ENCODE measurements around the gene SSMEM1.
"Not testable (repeated sequence)": the region's sequence is repeated elsewhere in the genome, so short reads cannot be mapped to it uniquely, and the experiment has no call there.

The SSMEM1 gene

DNA sequence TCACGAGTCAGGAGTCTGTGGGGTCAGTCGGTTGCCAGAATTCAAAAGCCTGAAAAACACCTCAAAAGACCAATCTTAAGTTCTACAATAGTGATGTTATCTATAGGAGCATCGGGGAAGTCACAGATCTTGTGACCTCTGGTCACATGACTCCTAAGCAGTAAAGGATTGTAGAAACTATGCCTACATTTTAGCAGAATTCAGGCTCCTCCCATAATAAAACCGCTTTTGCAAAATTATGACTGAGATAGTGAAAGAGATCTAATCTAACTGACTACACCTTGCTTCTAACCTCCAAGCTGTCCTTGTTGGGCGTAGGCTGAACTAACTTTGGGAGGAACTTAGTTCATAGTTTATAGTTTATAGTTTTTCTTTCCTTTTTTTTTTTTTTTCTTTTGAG, 16.6 kb downstream of the SSMEM1 start:
- H3K4me1 Mint-ChIP-seq (ENCODE audit: low read depth) = no peaks in the 10 kb centered on the region
- H3K9me3 Mint-ChIP-seq = no peaks in the 10 kb centered on the region
- H3K27me3 Mint-ChIP-seq = no peaks in the 10 kb centered on the region
- no peak for DNase-seq
- no peaks in the 10 kb centered on the region for H3K36me3 Mint-ChIP-seq (ENCODE audit: low read depth)
- no peak overlapping the region for H3K4me3 Mint-ChIP-seq
- H3K27ac Mint-ChIP-seq = no peak overlapping the region

DNA sequence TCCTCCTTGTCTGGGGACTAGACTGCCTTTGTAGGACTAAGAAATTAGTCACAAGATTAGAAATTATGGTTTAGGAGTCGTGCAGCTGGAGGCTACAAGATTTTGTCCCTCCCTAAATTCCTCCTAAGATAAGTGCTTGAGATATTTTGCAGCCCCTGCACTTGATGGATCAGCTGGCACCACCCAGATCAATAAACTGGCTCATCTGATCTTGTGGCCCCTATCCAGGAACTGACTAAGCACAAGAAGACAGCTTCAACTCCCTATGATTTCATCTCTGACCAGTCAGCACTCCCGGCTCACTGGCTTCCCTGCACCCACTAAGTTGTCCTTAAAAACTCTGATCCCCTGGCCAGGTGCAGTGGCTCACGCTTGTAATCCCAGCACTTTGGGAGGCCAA, 17.3 kb downstream of the SSMEM1 start:
- not testable (repeated sequence) for H3K4me1 Mint-ChIP-seq (ENCODE audit: low read depth); H3K4me3 Mint-ChIP-seq; DNase-seq

DNA sequence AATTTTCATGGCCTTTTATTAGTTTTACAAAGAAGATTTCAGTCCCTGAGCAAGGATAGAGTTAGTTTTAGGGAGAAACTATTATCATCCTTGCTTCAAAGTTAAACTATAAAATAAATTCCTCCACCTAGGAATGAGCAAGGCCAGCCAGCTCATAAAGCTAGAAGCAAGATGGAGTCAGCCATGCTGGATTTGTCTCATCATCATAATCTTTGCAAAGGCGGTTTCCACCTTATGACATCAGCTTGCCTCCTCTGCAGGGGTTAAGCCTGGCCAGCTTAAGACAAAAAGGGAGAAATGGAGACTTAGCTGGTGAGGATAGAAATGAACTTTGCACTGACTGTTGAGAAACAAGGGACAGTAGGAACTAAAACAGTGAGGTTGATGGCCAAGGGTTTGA, 18.7 kb downstream of the SSMEM1 start:
- no peak overlapping the region for H3K4me3 Mint-ChIP-seq
- DNase-seq = no peak
- H3K4me1 Mint-ChIP-seq (ENCODE audit: low read depth) = no peaks in the 10 kb centered on the region
- no peaks in the 10 kb centered on the region for H3K36me3 Mint-ChIP-seq (ENCODE audit: low read depth)
- no peaks in the 10 kb centered on the region for H3K27me3 Mint-ChIP-seq
- no peaks in the 10 kb centered on the region for H3K9me3 Mint-ChIP-seq
- H3K27ac Mint-ChIP-seq = no peak overlapping the region

More for the DNA sequence above, 17.3 kb downstream of the SSMEM1 start:
- not testable (repeated sequence) for H3K9me3 Mint-ChIP-seq; H3K36me3 Mint-ChIP-seq (ENCODE audit: low read depth); H3K27ac Mint-ChIP-seq; H3K27me3 Mint-ChIP-seq

DNA sequence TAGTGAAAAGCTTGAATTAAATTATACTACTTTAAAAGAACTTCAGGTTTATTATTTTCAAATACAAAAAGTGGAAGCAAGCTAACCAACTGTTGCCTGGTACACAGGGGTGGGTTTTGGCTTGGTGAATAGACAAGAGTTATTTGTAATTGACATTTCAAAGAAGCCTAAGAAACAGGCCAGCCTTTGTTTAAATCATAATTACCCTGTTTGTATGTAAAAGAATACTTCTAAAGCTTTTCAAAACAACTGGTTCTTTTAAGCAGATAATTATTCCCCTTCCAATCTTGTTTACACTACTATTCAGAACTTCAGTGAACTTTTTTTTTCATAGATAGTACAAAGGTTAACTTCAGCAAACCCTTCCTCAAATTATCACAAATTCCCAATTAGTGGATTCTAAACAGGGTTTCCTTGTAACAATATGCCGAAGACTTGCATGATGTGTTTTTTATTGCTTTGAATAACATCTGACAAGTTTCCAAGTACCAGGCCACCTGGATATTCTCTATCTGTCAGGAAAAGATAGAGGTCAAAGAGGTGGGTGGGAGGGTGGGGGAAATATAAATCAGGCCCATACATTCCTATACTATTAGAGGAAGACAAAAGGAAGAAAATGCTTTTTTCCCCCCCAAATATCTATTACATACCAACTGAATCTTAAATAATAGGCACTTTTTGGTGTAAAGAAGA, 20.4 kb downstream of the SSMEM1 start:
- Mint-ChIP-seq H3K27ac (no peak overlapping the region), H3K27me3 (peaks cover 3% of the 10 kb centered on the region), H3K36me3 (ENCODE audit: low read depth) (no peaks in the 10 kb centered on the region), H3K9me3 (no peaks in the 10 kb centered on the region), H3K4me1 (ENCODE audit: low read depth) (no peaks in the 10 kb centered on the region), H3K4me3 (no peak overlapping the region)
- no peak for DNase-seq

DNA sequence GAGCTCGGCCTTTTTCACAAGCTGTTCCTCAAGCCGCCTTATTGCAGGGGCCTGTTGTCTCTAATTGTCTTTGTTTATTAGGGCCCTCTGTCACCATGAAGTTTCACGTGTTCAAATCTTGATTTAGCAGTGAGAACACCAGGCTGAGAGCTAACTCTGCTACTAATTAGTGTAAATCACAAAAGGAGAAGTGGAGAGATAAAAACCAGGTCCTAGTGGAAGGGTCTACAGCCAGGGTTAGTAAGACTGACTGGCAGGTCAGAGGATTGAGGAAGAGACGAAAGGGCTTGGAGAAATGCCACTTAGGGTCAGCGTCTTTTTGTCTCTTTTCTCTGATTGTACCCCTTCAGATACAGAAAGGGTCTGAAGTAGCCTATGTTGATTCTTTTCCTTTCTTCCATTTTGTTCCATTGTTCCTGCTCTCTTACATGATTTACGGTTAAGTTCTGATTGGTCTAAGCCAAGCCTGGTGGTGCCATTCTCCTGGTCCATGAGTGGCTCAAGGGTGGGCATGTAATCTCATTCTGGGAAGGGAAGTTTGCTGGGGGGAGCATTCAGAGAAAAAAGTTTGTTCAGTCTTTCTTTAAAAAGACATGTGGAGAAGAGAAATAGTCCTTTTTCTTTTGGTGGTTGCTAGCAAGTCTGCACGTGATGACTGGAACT, 21.3 kb downstream of the SSMEM1 start:
- H3K36me3 Mint-ChIP-seq (ENCODE audit: low read depth) = no peaks in the 10 kb centered on the region
- H3K4me1 Mint-ChIP-seq (ENCODE audit: low read depth) = no peaks in the 10 kb centered on the region
- no peak overlapping the region for H3K4me3 Mint-ChIP-seq
- no peaks in the 10 kb centered on the region for H3K9me3 Mint-ChIP-seq
- no peak for DNase-seq
- H3K27me3 Mint-ChIP-seq = peaks cover 3% of the 10 kb centered on the region
- no peak overlapping the region for H3K27ac Mint-ChIP-seq

DNA sequence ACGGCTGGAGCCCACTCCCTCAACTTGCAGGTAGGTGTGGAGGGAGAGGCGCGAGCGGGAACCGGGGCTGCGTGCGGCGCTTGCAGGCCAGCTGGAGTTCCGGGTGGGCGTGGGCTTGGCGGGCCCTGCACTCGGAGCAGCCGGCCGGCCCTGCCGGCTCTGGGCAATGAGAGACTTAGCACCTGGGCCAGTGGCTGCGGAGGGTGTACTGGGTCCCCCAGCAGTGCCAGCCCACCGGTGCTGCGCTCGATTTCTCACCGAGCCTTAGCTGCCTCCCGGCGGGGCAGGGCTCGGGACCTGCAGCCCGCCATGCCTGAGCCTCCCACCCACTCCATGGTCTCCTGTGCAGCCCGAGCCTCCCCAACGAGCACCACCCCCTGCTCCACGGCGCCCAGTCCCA, 22.3 kb downstream of the SSMEM1 start:
- not testable (repeated sequence) for H3K27ac Mint-ChIP-seq; H3K36me3 Mint-ChIP-seq (ENCODE audit: low read depth); H3K4me1 Mint-ChIP-seq (ENCODE audit: low read depth); DNase-seq; H3K27me3 Mint-ChIP-seq; H3K4me3 Mint-ChIP-seq; H3K9me3 Mint-ChIP-seq

DNA sequence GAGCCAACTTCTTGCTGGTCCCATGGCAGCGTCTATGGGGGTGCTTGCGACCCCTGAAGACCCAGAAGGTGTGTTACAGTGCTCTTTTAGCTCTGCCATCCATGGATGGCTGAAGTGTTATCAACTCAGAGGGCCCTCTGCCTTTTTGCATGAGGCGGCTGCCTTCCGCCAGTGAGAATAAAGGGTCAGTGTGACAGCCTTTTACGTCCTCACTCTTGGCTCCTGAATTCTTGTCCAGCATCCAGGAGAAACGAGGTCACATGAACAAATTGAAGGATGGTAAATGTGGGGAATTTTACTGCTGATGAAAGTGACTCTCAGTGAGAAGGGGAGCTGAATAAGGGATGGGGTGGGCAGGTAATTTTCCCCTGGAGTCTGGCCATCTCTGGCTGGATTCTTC, 24.1 kb downstream of the SSMEM1 start:
- no peak for DNase-seq
- Mint-ChIP-seq H3K4me3 (no peak overlapping the region), H3K4me1 (ENCODE audit: low read depth) (no peaks in the 10 kb centered on the region), H3K9me3 (no peaks in the 10 kb centered on the region), H3K36me3 (ENCODE audit: low read depth) (no peaks in the 10 kb centered on the region), H3K27me3 (peaks cover 12% of the 10 kb centered on the region), H3K27ac (no peak overlapping the region)

DNA sequence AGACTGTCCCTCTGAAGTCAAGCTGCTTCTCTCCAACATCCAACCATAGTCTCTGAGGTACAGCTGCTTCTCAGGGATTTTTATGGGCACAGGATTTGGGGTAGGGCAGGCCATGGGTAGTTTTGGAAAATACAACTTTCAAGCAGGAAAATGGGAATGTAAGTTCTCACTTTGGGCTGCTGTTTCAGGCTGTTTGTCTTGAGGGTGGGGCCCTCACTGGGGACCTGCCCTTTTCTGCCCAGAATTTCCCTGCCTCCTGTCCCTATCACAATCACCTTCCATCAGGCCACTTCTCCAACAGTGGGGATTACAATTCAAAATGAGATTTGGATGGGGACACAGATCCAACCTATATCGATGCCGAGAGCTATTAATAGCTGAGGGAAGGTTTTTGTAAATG, 24.5 kb downstream of the SSMEM1 start:
- H3K27me3 Mint-ChIP-seq = peaks cover 12% of the 10 kb centered on the region
- H3K27ac Mint-ChIP-seq = no peak overlapping the region
- no peaks in the 10 kb centered on the region for H3K36me3 Mint-ChIP-seq (ENCODE audit: low read depth)
- no peaks in the 10 kb centered on the region for H3K4me1 Mint-ChIP-seq (ENCODE audit: low read depth)
- no peak overlapping the region for H3K4me3 Mint-ChIP-seq
- no peaks in the 10 kb centered on the region for H3K9me3 Mint-ChIP-seq
- no peak for DNase-seq

DNA sequence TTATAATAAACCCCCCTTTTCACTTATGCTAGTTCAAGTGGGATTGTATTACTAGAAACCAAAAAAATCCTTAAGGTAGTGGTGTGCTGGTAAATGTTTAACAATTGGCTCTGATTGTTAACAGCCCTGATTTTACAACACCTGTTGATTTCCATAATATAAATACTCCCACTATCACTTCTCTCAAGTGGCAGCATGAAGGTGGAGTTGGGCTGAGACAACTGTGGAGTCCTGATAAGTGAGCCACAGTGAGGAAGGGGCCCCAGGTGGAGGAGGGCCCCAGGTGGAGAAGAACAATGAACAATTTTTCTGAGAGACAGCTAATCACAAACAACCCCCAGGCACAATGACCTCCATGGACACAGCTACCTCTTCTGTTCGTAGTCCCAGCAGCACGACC, 26.4 kb downstream of the SSMEM1 start:
- no peaks in the 10 kb centered on the region for H3K9me3 Mint-ChIP-seq
- no peaks in the 10 kb centered on the region for H3K36me3 Mint-ChIP-seq (ENCODE audit: low read depth)
- H3K27ac Mint-ChIP-seq = no peak overlapping the region
- DNase-seq = no peak
- H3K4me1 Mint-ChIP-seq (ENCODE audit: low read depth) = no peaks in the 10 kb centered on the region
- no peak overlapping the region for H3K4me3 Mint-ChIP-seq
- peaks cover 12% of the 10 kb centered on the region for H3K27me3 Mint-ChIP-seq

DNA sequence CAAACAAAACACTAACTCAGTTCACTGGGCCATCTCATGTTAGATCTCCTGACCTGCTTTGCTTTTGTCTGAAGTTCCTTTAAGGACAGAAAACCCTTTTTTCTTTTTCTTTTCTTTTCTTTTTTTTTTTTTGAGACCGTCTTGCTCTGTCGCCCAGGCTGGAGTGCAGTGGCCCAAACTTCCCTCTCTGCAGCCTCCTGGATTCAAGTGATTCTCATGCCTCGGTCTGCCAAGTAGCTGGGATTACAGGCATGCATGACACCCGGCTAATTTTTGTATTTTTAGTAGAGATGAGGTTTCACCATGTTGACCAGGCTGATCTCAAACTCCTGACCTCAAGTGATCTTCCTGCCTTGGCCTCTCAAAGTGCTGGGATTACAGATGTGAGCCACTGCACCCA, 28.7 kb downstream of the SSMEM1 start:
- not testable (repeated sequence) for H3K9me3 Mint-ChIP-seq; H3K4me1 Mint-ChIP-seq (ENCODE audit: low read depth); H3K36me3 Mint-ChIP-seq (ENCODE audit: low read depth); H3K27ac Mint-ChIP-seq; H3K4me3 Mint-ChIP-seq; DNase-seq
- H3K27me3 Mint-ChIP-seq = peaks cover 12% of the 10 kb centered on the region

DNA sequence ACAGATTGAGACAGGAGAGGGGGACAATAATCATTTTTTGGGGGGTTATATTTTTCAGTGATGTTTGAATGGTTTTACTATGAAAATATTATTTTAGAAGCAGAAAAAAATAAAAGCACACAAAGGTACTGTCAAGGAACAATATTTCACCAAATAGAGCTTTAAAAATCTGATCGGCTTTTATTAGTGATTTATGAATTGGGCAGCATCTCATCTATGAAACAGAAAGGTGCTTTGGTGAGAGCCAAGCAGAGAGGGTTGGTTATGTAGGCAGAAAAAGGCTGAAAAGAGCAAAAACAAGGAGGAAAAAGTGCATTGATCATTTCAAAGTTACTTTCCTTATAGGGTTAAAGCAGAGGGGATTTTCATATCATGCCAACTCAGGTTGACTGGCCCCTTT, 32.6 kb downstream of the SSMEM1 start:
- no peak overlapping the region for H3K4me3 Mint-ChIP-seq
- H3K9me3 Mint-ChIP-seq = no peaks in the 10 kb centered on the region
- DNase-seq = no peak
- H3K4me1 Mint-ChIP-seq (ENCODE audit: low read depth) = peaks cover 16% of the 10 kb centered on the region
- H3K27me3 Mint-ChIP-seq = peaks cover 9% of the 10 kb centered on the region
- no peaks in the 10 kb centered on the region for H3K36me3 Mint-ChIP-seq (ENCODE audit: low read depth)
- no peak overlapping the region for H3K27ac Mint-ChIP-seq

DNA sequence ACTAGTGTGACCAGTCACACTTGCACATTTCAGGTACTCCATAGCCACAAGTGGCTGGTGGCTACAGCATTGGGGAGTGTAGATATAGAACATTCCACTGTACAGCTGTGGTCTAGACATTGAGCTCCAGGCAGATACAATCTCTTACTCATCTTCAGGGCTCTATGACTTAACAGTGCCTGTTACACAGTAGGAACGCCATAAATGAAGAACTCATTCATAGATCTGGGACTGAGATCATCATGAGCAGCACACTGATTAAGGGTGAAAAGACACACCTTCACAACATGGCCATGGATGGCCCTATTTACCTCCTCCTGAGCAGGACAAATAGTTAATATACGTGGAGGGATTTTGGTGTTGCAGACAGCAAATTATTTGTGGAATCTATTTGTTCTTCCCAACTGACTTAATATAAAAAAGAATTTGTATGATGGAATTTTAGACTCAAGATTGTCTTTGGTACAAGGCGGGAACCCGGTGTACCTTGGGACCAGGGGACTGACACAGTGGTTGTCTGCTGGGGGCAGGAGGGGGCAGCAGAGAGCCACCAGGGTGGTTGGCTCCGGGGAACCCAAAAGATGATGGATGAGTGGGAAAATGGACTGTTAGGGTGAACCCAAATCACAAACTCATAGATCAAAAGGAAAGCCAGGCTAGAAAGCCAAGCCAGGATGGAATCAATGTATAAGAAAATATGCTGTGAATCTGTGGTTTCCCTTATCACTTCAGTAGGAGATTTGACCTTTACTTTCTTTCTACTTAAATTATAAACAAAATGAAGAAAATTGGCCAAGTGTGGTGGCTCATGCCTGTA, 34.7 kb downstream of the SSMEM1 start:
- Mint-ChIP-seq H3K36me3 (ENCODE audit: low read depth) (no peaks in the 10 kb centered on the region), H3K4me3 (no peak overlapping the region), H3K27me3 (no peaks in the 10 kb centered on the region), H3K4me1 (ENCODE audit: low read depth) (peaks cover 16% of the 10 kb centered on the region), H3K27ac (no peak overlapping the region), H3K9me3 (peaks cover 8% of the 10 kb centered on the region)
- DNase-seq = peak; percentile 77

DNA sequence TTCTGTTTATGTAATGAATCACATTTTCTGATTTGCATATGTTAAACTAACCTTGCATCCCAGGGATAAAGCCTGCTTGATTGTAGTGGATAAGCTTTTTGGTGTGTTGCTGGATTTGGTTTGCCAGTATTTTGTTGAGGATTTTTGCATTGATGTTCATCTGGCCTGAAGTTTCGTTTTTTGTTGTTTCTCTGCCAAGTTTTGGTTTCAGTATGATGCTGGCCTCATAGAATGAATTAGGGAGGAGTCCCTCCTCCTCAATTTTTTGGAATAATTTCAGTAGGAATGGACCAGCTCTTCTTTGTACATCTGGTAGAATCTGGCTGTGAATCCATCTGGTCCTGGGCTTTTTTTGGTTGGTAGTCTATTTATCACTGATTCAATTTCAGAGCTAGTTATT, 35.8 kb downstream of the SSMEM1 start:
- not testable (repeated sequence) for H3K27ac Mint-ChIP-seq; H3K9me3 Mint-ChIP-seq; H3K4me3 Mint-ChIP-seq; H3K36me3 Mint-ChIP-seq (ENCODE audit: low read depth); DNase-seq; H3K27me3 Mint-ChIP-seq
- H3K4me1 Mint-ChIP-seq (ENCODE audit: low read depth) = peaks cover 16% of the 10 kb centered on the region

DNA sequence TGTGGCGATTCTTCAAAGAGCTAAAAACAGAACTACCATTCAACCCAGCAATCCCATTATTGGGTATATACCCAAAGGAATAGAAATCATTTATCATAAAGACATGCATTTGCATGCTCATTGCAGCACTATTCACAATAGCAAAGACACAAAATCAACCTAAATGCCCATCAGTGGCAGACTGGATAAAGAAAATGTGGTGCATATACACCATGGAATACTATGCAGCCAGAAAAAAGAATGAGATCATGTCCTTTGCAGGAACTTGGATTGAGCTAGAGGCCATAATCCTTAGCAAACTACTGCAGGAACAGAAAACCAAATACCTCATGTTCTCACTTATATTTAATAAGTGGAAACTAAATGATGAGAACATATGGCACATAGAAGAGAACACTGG, 38.8 kb downstream of the SSMEM1 start:
- not testable (repeated sequence) for H3K27ac Mint-ChIP-seq; DNase-seq; H3K9me3 Mint-ChIP-seq; H3K4me3 Mint-ChIP-seq; H3K36me3 Mint-ChIP-seq (ENCODE audit: low read depth); H3K27me3 Mint-ChIP-seq
- peaks cover 16% of the 10 kb centered on the region for H3K4me1 Mint-ChIP-seq (ENCODE audit: low read depth)

DNA sequence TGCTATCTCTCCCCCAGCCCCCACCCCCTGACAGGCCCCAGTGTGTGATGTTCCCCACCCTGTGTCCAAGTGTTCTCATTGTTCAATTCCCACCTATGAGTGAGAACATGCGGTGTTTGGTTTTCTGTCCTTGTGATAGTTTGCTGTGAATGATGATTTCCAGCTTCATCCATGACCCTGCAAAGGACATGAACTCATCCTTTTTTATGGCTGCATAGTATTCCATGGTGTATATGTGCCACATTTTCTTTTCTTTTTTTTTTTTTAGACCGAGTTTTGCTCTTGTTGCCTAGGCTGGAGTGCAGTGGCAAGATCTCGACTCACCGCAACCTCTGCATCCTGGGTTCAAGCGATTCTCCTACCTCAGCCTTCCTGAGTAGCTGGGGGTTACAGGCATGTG, 41.2 kb downstream of the SSMEM1 start:
- H3K27me3 Mint-ChIP-seq; H3K36me3 Mint-ChIP-seq (ENCODE audit: low read depth); DNase-seq; H3K27ac Mint-ChIP-seq; H3K4me1 Mint-ChIP-seq (ENCODE audit: low read depth); H3K4me3 Mint-ChIP-seq: not testable (repeated sequence)
- H3K9me3 Mint-ChIP-seq = peaks cover 13% of the 10 kb centered on the region

Data from activated T-cell treated with anti-CD3 and anti-CD28 coated beads, Interleukin-2, amount 50 U/mL, for 24 hours (primary cell).